HepG2 (cell line): Measurements from ENCODE around the gene NEK9. TPM values are rescaled to one million over a fixed set of nuclear protein-coding genes. Genes with fewer than 3 reads are reported as not detected.

Source experiments
- ATAC-seq: fragments of 200-7000 bp; cut with Tn5 transposase; 3 replicates; pipeline ENCODE4 v1.9.1; 2020; ENCODE audit warnings: mild to moderate bottlenecking, moderate library complexity
- BruUV-seq: library from RNA; stranded (reverse); fragments of 400-500 nt; replicated peaks from 2 replicates; lab custom pipeline; 2021; lab: Mats Ljungman, UMichigan
- CTCF ChIA-PET: fragments of 300-600 bp; formaldehyde crosslinking; extraction: SDS; loops from one replicate; lab custom pipeline; 2021; ENCODE audit warnings: low total read pairs, inconsistent platforms, low intra/inter-chr PET ratio; lab: Yijun Ruan, JAX
- POLR2A ChIA-PET: fragments of 350-600 bp; sonication (Branson Sonifier 250); formaldehyde crosslinking; loops from one replicate; lab custom pipeline; 2020; ENCODE audit warnings: antibody characterized with exemption, inconsistent platforms; lab: Yijun Ruan, JAX
- DNase-seq: peaks from one replicate; pipeline ENCODE4 v3.0.0-alpha.2; 2015; ENCODE audit warnings: low spot score
- FAIRE-seq: peaks from 3 replicates; lab custom pipeline; 2011; peaks lifted over from hg19 to GRCh38; lab: Jason Lieb, UNC
- H2AFZ ChIP-seq: one replicate; pipeline ENCODE4 v1.6.1; 2011; ENCODE audit warnings: low read length, inconsistent platforms
- H3K27ac ChIP-seq: fragments of 300-600 bp; 3 replicates; pipeline ENCODE4 v1.8.0; 2011; ENCODE audit warnings: mixed run types, mild to moderate bottlenecking, mixed read lengths, low read length, inconsistent platforms; ENCODE audit not compliant: insufficient read depth; ENCODE audit errors: extremely low read length
- H3K27me3 ChIP-seq, 2 experiments: fragments of 200-600 bp in 1 of 2; 2 replicates in 1 of 2; 3 replicates in 1 of 2; pipeline versions ENCODE4 v1.6.0 to v1.8.0; 2011; ENCODE audit warnings: low read length in 2 of 2, mild to moderate bottlenecking in 2 of 2, moderate library complexity in 2 of 2, inconsistent platforms in 1 of 2; ENCODE audit not compliant: insufficient read depth in 2 of 2, control insufficient read depth in 1 of 2
- H3K36me3 ChIP-seq, 2 experiments: fragments of 200-600 bp in 1 of 2; replicated peaks in 1 of 2; 2 replicates in 1 of 2; 3 replicates in 1 of 2; pipeline versions ENCODE4 v1.5.1 to v1.8.0; 2011; ENCODE audit warnings: low read length in 2 of 2, inconsistent platforms in 1 of 2; ENCODE audit not compliant: insufficient read depth in 2 of 2, control insufficient read depth in 1 of 2
- H3K4me1 ChIP-seq: 2 replicates; pipeline ENCODE4 v1.5.1; 2012; ENCODE audit warnings: low read length, inconsistent platforms; ENCODE audit not compliant: insufficient read depth
- H3K4me2 ChIP-seq: 2 replicates; pipeline ENCODE4 v1.6.0; 2011; ENCODE audit warnings: low read depth, low read length, inconsistent platforms
- H3K4me3 ChIP-seq, 3 experiments: fragments of 200-600 bp in 1 of 3; sonication (generic), shearing (Covaris generic) in 1 of 3; replicated peaks in 1 of 3; 2 replicates each; pipeline ENCODE4 v1.5.1; 2011 to 2016; ENCODE audit warnings: low read length in 3 of 3, inconsistent platforms in 2 of 3, low read depth in 2 of 3, mild to moderate bottlenecking in 2 of 3, control low read depth in 1 of 3, mixed read lengths in 1 of 3; ENCODE audit not compliant: insufficient read depth in 1 of 3
- H3K79me2 ChIP-seq: one replicate; pipeline ENCODE4 v1.6.1; 2011; ENCODE audit warnings: low read length, inconsistent platforms; ENCODE audit not compliant: insufficient read depth
- H3K9ac ChIP-seq: 2 replicates; pipeline ENCODE4 v1.6.0; 2011; ENCODE audit warnings: mild to moderate bottlenecking, low read depth, low read length, inconsistent platforms; ENCODE audit not compliant: insufficient read depth
- H3K9me3 ChIP-seq: 2 replicates; pipeline ENCODE4 v1.5.1; 2012; ENCODE audit warnings: mild to moderate bottlenecking, low read length
- H4K20me1 ChIP-seq: 2 replicates; pipeline ENCODE4 v1.6.0; 2011; ENCODE audit warnings: inconsistent platforms, mild to moderate bottlenecking, low read length, moderate library complexity; ENCODE audit not compliant: insufficient read depth
- ARNT ChIP-seq: fragments of 450-650 bp; IDR thresholded peaks from 2 replicates; pipeline ENCODE4 v1.6.1; 2017
- CCDC6 ChIP-seq: sonication (generic); formaldehyde crosslinking; IDR thresholded peaks from 2 replicates; pipeline ENCODE4 v1.8.1; 2022; ENCODE audit warnings: mild to moderate bottlenecking, missing genetic modification reagents, moderate library complexity
- CREB1 ChIP-seq, 2 experiments: fragments of 450-650 bp in 1 of 2; IDR thresholded peaks; 2 replicates each; pipeline ENCODE4 v1.6.1; 2016 to 2017; ENCODE audit warnings: control low read depth in 1 of 2, mild to moderate bottlenecking in 1 of 2, missing compliant biosample characterization in 1 of 2, missing genetic modification characterization in 1 of 2
- LRRFIP1 ChIP-seq: sonication (generic); formaldehyde crosslinking; conservative IDR thresholded peaks from 2 replicates; pipeline ENCODE4 v1.4.0; 2020; ENCODE audit warnings: missing genetic modification reagents
- NFKB2 ChIP-seq: sonication (generic); formaldehyde crosslinking; IDR thresholded peaks from 2 replicates; pipeline ENCODE4 v1.4.0; 2020; ENCODE audit warnings: missing genetic modification reagents, borderline replicate concordance
- PRDM4 ChIP-seq: sonication (generic); formaldehyde crosslinking; IDR thresholded peaks from 2 replicates; pipeline ENCODE4 v1.9.0; 2021; ENCODE audit warnings: missing genetic modification reagents, borderline replicate concordance
- TP53 ChIP-seq: sonication (generic); formaldehyde crosslinking; conservative IDR thresholded peaks from 2 replicates; pipeline ENCODE4 v1.4.0; 2020; ENCODE audit warnings: missing genetic modification reagents
- ZBTB21 ChIP-seq: sonication (generic); formaldehyde crosslinking; IDR thresholded peaks from 2 replicates; pipeline ENCODE4 v1.4.0; 2020; ENCODE audit warnings: missing genetic modification reagents
- ZKSCAN5 ChIP-seq: sonication (generic); formaldehyde crosslinking; IDR thresholded peaks from 2 replicates; pipeline ENCODE4 v1.5.1; 2020; ENCODE audit warnings: mild to moderate bottlenecking, missing genetic modification reagents
- ZNF124 ChIP-seq: sonication (generic); formaldehyde crosslinking; IDR thresholded peaks from 2 replicates; pipeline ENCODE4 v1.4.0; 2020; ENCODE audit warnings: missing genetic modification reagents
- ZNF17 ChIP-seq: sonication (generic); formaldehyde crosslinking; IDR thresholded peaks from 2 replicates; pipeline ENCODE4 v1.5.0; 2020; ENCODE audit warnings: mild to moderate bottlenecking, missing genetic modification reagents
- ZNF343 ChIP-seq: sonication (generic); formaldehyde crosslinking; IDR thresholded peaks from 2 replicates; pipeline ENCODE4 v1.4.0; 2020; ENCODE audit warnings: mild to moderate bottlenecking, missing genetic modification reagents
- ZNF609 ChIP-seq: sonication (generic); formaldehyde crosslinking; IDR thresholded peaks from 2 replicates; pipeline ENCODE4 v1.4.0; 2020; ENCODE audit warnings: mild to moderate bottlenecking, missing genetic modification reagents, borderline replicate concordance
- ZUFSP ChIP-seq: sonication (generic); formaldehyde crosslinking; IDR thresholded peaks from 2 replicates; pipeline ENCODE4 v1.9.0; 2021; ENCODE audit warnings: missing genetic modification reagents, mild to moderate bottlenecking, borderline replicate concordance
- WGBS: methylation state at CpG from one replicate; pipeline ENCODE4 v1.1.6; 2017; ENCODE audit warnings: low lambda C conversion rate; 5-methylcytosine and 5-hydroxymethylcytosine counted together
- in situ Hi-C: cut with HindIII; loops from 2 replicates; pipeline ENCODE4 v1.10.0; 2017; ENCODE audit warnings: low pct_unique_long_range_greater_than_20kb; ENCODE audit not compliant: extremely low pct_ligation_motif_present
- intact Hi-C: fragments of 100-400 bp; cut with micrococcal nuclease; formaldehyde crosslinking; loops from one replicate; pipeline ENCODE4 v1.10.0; 2022; ENCODE audit not compliant: unreplicated experiment
- polyA plus RNA-seq, 8 experiments: library from polyadenylated mRNA; depleted of rRNA in 3 of 8; stranded (reverse) in 7 of 8; unstranded in 1 of 8; fragments of >200 nt; fragmentation: Illumina TruSeq in 4 of 8; extraction: Trizol in 4 of 8; gene quantifications; 2 replicates each; pipeline versions ENCODE4 v1.2.1 to v1.2.3, GENCODE V29; 2011 to 2016; ENCODE audit warnings: low read depth in 4 of 8, missing spikeins in 1 of 8, mixed read lengths in 1 of 8; ENCODE audit not compliant: insufficient read depth in 1 of 8
- total RNA-seq, 5 experiments: library from RNA; depleted of rRNA; stranded (reverse); fragments of >200 nt; fragmentation: Illumina TruSeq; extraction: Trizol; gene quantifications; 2 replicates each; pipeline ENCODE4 v1.2.3, GENCODE V29; 2016; ENCODE audit warnings: low read depth in 1 of 5

Gene NEK9
- total and polyA plus RNA-seq, 2 of the 13 experiments (the other 11 are each of a cell fraction or from before 2014, with no cell fraction given) = 16.5 to 27.3 TPM

- Histone ChIP-seq H3K4me1 (no peaks in the 10 kb centered on the region), H3K36me3 (peaks cover 14 to 44% of the 10 kb centered on the region in 2 experiments), H3K79me2 (no peaks in the 10 kb centered on the region), H3K4me2 (no peak overlapping the region), H2AFZ (no peak overlapping the region), H3K27ac (no peak overlapping the region), H3K27me3 (no peaks in the 10 kb centered on the region), H3K9me3 (no peaks in the 10 kb centered on the region), H3K4me3 (no peak overlapping the region), H3K9ac (no peak overlapping the region), H4K20me1 (no peaks in the 10 kb centered on the region)
- DNase-seq (no peak), ATAC-seq (no peak), FAIRE-seq (no peak)
- TF ChIP-seq CCDC6 (CRISPR knock-in tag) (no peak), ZBTB21 (no peak), ZNF124 (CRISPR knock-in tag) (no peak), NFKB2 (CRISPR knock-in tag) (no peak), CREB1 (IDR thresholded peaks at IDR 0.05) (no peak), CREB1 (CRISPR knock-in tag; IDR thresholded peaks at IDR 0.05) (no peak), PRDM4 (no peak), ARNT (no peak), ZUFSP (no peak), ZNF609 (CRISPR knock-in tag) (no peak), ZNF343 (CRISPR knock-in tag) (no peak), ZKSCAN5 (CRISPR knock-in tag) (no peak), LRRFIP1 (CRISPR knock-in tag) (no peak), TP53 (no peak), ZNF17 (CRISPR knock-in tag) (no peak)
- BruUV-seq = no TSS peak
- WGBS = 67% methylated on average over 3 of the region's 3 CpGs
- ChIA-PET CTCF (no interaction called here), POLR2A (no interaction called here)
- intact Hi-C loops = no loop called here
- in situ Hi-C loops = no loop called here
Measured at GRCh38 chr14:75107186-75107585, 19.7 kb downstream of the NEK9 start.
